Measurements from ENCODE around the gene COX7C. TPM values are rescaled to one million over a fixed set of nuclear protein-coding genes. Genes with fewer than 3 reads are reported as not detected.
A peak's percentile ranks its signal among the peaks of the same experiment; 100 is the strongest.
"Not testable (repeated sequence)": the region's sequence is repeated elsewhere in the genome, so short reads cannot be mapped to it uniquely, and the experiment has no call there.

COX7C gene
- polyA plus RNA-seq (2013, experiment 1 of 4), result 665 TPM
- 721 TPM for polyA plus RNA-seq (2013, experiment 2 of 4)
- 606 TPM for polyA plus RNA-seq (2013, experiment 3 of 4)
- 689 TPM for polyA plus RNA-seq (2013, experiment 4 of 4)

DNA sequence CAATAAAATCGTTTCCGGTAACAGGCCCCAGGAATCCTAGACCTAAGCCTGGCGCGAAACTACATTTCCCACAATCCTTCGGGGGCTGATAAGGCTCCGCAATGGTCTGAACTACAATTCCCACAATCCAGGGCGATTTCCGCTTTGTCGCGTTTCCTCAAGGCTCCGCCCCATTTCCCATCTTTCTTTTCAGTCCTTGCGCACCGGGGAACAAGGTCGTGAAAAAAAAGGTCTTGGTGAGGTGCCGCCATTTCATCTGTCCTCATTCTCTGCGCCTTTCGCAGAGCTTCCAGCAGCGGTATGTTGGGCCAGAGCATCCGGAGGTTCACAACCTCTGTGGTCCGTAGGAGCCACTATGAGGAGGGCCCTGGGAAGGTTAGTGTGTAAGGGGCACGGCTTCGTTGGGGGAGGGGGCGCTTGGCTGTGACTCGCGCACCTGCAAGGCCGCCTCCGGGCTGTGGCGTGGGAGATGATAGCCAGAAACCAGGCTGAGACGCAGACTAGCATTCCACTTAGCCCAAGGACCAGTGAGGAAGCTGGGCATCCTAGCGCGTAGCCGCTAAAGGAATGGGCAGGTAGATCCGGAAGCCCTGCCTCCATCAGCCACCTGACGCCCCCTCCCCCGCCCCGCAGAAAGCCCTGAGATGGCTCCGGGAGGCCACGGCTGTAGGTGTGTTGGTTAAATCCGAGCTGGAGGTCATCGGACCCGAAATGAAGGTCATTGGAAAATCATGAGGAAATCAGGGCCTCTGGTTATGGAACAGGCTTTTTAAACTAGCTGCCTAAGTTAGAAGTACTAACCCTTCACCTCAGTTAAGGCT, at the start of gene COX7C:
Gene COX7C, plus strand, starts transcription at position 186 of the 821 bp plus-strand sequence. Its CDS starts 115 bp downstream, at position 301.
- Histone ChIP-seq H3K4me3 (ENCODE audit: insufficient read depth, low read depth, low read length) (peak within 1 kb of the TSS; percentile 100), H3K9me3 (ENCODE audit: control insufficient read depth, low read length) (no peaks in the 10 kb centered on the region), H3K36me3 (ENCODE audit: control insufficient read depth, insufficient read depth, low read length) (peaks cover 14% of the 10 kb centered on the region), H3K4me1 (ENCODE audit: control insufficient read depth, insufficient read depth, low read length) (no peaks in the 10 kb centered on the region), H3K27ac (ENCODE audit: insufficient read depth, low read depth, low read length, poor library complexity, severe bottlenecking) (peak within 1 kb of the TSS; percentile 67), H3K27me3 (ENCODE audit: control insufficient read depth, insufficient read depth, low read length, poor library complexity, severe bottlenecking) (no peaks in the 10 kb centered on the region)
- 1 to 2% methylated on average over 41 of the region's 41 CpGs for WGBS, 2 experiments

GRCh38 chr5:86569522-86570426, 48.0 kb upstream of the COX7C start:
- WGBS, 2 experiments, result 96% methylated on average over 42 to 43 of the region's 44 CpGs

GRCh38 chr5:86570427-86571083, 47.2 kb upstream of the COX7C start:
- WGBS, 2 experiments, result 93 to 95% methylated on average over 20 of the region's 20 CpGs
- Histone ChIP-seq H3K4me1 (ENCODE audit: control insufficient read depth, insufficient read depth, low read length) (no peaks in the 10 kb centered on the region), H3K36me3 (ENCODE audit: control insufficient read depth, insufficient read depth, low read length) (no peaks in the 10 kb centered on the region), H3K4me3 (ENCODE audit: insufficient read depth, low read depth, low read length) (no peak overlapping the region), H3K27me3 (ENCODE audit: control insufficient read depth, insufficient read depth, low read length, poor library complexity, severe bottlenecking) (no peaks in the 10 kb centered on the region), H3K9me3 (ENCODE audit: control insufficient read depth, low read length) (no peaks in the 10 kb centered on the region), H3K27ac (ENCODE audit: insufficient read depth, low read depth, low read length, poor library complexity, severe bottlenecking) (no peak overlapping the region)

More at GRCh38 chr5:86569522-86570426, 48.0 kb upstream of the COX7C start:
- H3K27ac ChIP-seq (ENCODE audit: insufficient read depth, low read depth, low read length, poor library complexity, severe bottlenecking); H3K4me1 ChIP-seq (ENCODE audit: control insufficient read depth, insufficient read depth, low read length); H3K27me3 ChIP-seq (ENCODE audit: control insufficient read depth, insufficient read depth, low read length, poor library complexity, severe bottlenecking); H3K4me3 ChIP-seq (ENCODE audit: insufficient read depth, low read depth, low read length); H3K9me3 ChIP-seq (ENCODE audit: control insufficient read depth, low read length); H3K36me3 ChIP-seq (ENCODE audit: control insufficient read depth, insufficient read depth, low read length): not testable (repeated sequence)

DNA sequence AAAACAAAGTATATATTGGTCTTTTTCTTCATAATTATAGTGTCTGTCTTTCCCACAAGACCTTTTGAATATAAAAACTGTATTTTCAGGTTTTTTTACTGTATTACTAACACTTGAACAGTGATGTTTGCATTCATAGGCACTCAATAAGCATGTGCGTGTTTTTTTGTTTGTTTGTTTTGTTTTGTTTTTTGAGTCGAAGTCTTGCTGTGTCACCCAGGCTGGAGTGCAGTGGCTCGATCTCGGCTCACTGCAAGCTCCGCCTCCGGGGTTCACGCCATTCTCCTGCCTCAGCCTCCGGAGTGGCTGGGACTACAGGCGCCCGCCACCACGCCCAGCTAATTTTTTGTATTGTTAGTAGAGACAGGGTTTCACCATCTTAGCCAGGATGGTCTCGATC, 46.6 kb upstream of the COX7C start:
- not testable (repeated sequence) for H3K4me1 ChIP-seq (ENCODE audit: control insufficient read depth, insufficient read depth, low read length); H3K27me3 ChIP-seq (ENCODE audit: control insufficient read depth, insufficient read depth, low read length, poor library complexity, severe bottlenecking); H3K4me3 ChIP-seq (ENCODE audit: insufficient read depth, low read depth, low read length); H3K36me3 ChIP-seq (ENCODE audit: control insufficient read depth, insufficient read depth, low read length); H3K27ac ChIP-seq (ENCODE audit: insufficient read depth, low read depth, low read length, poor library complexity, severe bottlenecking); H3K9me3 ChIP-seq (ENCODE audit: control insufficient read depth, low read length)
- 91 to 94% methylated on average over 12 of the region's 12 CpGs for WGBS, 2 experiments

DNA sequence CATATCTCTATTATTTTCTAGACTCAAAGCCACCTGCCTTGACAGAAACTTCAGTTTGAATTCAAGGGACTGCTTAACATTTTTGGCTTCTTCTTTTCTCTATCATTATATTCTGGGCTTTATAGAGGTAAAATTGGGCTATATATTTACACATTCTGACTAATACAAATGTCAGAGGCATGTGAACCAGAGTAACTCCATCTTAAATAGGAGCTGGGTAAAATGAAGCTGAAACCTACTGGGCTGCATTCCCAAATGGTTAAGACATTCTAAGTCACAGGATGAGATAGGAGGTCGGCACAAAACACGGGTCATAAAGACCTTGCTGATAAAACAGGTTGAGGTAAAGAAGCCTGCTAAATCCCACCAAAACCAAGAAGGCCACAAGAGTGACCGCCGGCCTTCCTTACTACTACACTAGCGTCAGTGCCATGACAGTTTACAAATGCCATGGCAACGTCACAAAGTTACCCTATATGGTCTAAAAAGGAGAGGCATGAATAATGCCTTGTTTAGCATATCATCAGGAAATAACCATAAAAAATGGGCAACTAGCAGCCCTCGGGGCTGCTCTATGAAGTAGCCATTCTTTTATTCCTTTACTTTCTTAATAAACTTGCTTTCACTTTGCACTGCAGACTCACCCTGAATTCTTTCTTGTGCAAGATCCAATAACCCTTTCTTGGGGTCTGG, 44.8 kb upstream of the COX7C start:
- Histone ChIP-seq H3K36me3 (ENCODE audit: control insufficient read depth, insufficient read depth, low read length) (no peaks in the 10 kb centered on the region), H3K9me3 (ENCODE audit: control insufficient read depth, low read length) (no peaks in the 10 kb centered on the region), H3K4me3 (ENCODE audit: insufficient read depth, low read depth, low read length) (no peak overlapping the region), H3K27ac (ENCODE audit: insufficient read depth, low read depth, low read length, poor library complexity, severe bottlenecking) (no peak overlapping the region), H3K4me1 (ENCODE audit: control insufficient read depth, insufficient read depth, low read length) (no peaks in the 10 kb centered on the region), H3K27me3 (ENCODE audit: control insufficient read depth, insufficient read depth, low read length, poor library complexity, severe bottlenecking) (no peaks in the 10 kb centered on the region)
- WGBS, 2 experiments, result 84 to 87% methylated on average over 7 of the region's 7 CpGs

DNA sequence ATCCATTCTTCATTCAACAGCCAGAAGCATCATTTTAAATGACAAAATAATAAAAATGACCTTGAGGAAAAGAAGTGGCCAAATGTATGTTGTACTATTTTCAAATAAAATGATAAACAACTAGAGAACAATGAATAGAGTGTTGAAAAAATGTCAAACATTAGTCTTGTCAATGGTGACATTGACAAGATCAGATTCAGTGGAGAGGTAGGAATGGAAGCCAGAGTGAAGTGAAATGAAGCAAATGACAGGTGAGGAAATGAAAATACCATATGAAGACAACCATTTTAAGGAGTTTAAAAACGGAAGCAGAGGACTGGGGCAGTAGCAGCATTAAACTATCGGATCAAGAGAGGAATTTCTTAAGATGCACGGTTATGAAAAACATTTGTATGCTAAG, 38.2 kb upstream of the COX7C start:
- Histone ChIP-seq H3K27me3 (ENCODE audit: control insufficient read depth, insufficient read depth, low read length, poor library complexity, severe bottlenecking) (no peaks in the 10 kb centered on the region), H3K4me3 (ENCODE audit: insufficient read depth, low read depth, low read length) (no peak overlapping the region), H3K27ac (ENCODE audit: insufficient read depth, low read depth, low read length, poor library complexity, severe bottlenecking) (no peak overlapping the region), H3K9me3 (ENCODE audit: control insufficient read depth, low read length) (no peaks in the 10 kb centered on the region), H3K4me1 (ENCODE audit: control insufficient read depth, insufficient read depth, low read length) (no peaks in the 10 kb centered on the region), H3K36me3 (ENCODE audit: control insufficient read depth, insufficient read depth, low read length) (no peaks in the 10 kb centered on the region)
- WGBS, 2 experiments, result 96 to 98% methylated on average over 3 of the region's 3 CpGs

- H3K4me1 ChIP-seq (ENCODE audit: control insufficient read depth, insufficient read depth, low read length), result no peaks in the 10 kb centered on the region
- no peaks in the 10 kb centered on the region for H3K27me3 ChIP-seq (ENCODE audit: control insufficient read depth, insufficient read depth, low read length, poor library complexity, severe bottlenecking)
- no peak overlapping the region for H3K4me3 ChIP-seq (ENCODE audit: insufficient read depth, low read depth, low read length)
- H3K27ac ChIP-seq (ENCODE audit: insufficient read depth, low read depth, low read length, poor library complexity, severe bottlenecking), result no peak overlapping the region
- no peaks in the 10 kb centered on the region for H3K9me3 ChIP-seq (ENCODE audit: control insufficient read depth, low read length)
- H3K36me3 ChIP-seq (ENCODE audit: control insufficient read depth, insufficient read depth, low read length), result no peaks in the 10 kb centered on the region
These were observed 21.3 kb upstream of the COX7C start for GRCh38 chr5:86596476-86596875.

- Histone ChIP-seq H3K27ac (ENCODE audit: insufficient read depth, low read depth, low read length, poor library complexity, severe bottlenecking) (no peak overlapping the region), H3K4me3 (ENCODE audit: insufficient read depth, low read depth, low read length) (no peak overlapping the region), H3K9me3 (ENCODE audit: control insufficient read depth, low read length) (no peaks in the 10 kb centered on the region), H3K4me1 (ENCODE audit: control insufficient read depth, insufficient read depth, low read length) (no peaks in the 10 kb centered on the region), H3K36me3 (ENCODE audit: control insufficient read depth, insufficient read depth, low read length) (no peaks in the 10 kb centered on the region), H3K27me3 (ENCODE audit: control insufficient read depth, insufficient read depth, low read length, poor library complexity, severe bottlenecking) (no peaks in the 10 kb centered on the region)
- WGBS, 2 experiments, result 85 to 96% methylated on average over 2 to 3 of the region's 3 CpGs
These were observed 11.9 kb upstream of the COX7C start for GRCh38 chr5:86605881-86606280.

DNA sequence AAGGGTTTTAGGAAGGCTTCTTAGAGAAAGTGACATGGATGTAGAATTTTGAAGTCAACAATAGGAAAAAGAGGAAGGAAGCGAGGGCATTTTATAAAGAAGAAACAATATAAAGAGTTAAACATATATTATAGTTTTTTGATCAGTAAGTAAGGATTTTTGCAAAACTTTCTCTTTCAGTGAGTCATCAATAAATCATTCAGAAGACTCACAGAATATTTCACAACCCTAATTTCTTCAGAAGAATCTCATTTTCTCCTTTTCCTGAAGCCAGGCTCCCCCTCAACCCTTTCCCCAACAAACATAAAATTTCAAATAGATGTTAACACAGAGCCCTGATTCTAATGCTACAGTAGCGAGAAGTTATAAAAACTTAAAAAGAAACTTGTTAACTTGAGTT, 4.3 kb upstream of the COX7C start:
- H3K4me3 ChIP-seq (ENCODE audit: insufficient read depth, low read depth, low read length), result no peak overlapping the region
- no peaks in the 10 kb centered on the region for H3K36me3 ChIP-seq (ENCODE audit: control insufficient read depth, insufficient read depth, low read length)
- no peaks in the 10 kb centered on the region for H3K4me1 ChIP-seq (ENCODE audit: control insufficient read depth, insufficient read depth, low read length)
- WGBS, 2 experiments, result no CpG with 5 or more reads among the region's 2 CpGs
- no peaks in the 10 kb centered on the region for H3K9me3 ChIP-seq (ENCODE audit: control insufficient read depth, low read length)
- H3K27ac ChIP-seq (ENCODE audit: insufficient read depth, low read depth, low read length, poor library complexity, severe bottlenecking), result no peak overlapping the region
- H3K27me3 ChIP-seq (ENCODE audit: control insufficient read depth, insufficient read depth, low read length, poor library complexity, severe bottlenecking), result no peaks in the 10 kb centered on the region

All from ectodermal cell (in vitro differentiated cells).